Activated T-cell treated with anti-CD3 and anti-CD28 coated beads, Interleukin-2, amount 50 U/mL, for 24 hours (primary cell): Measurements from ENCODE around the gene CSRP1.
"Not testable (repeated sequence)": the region's sequence is repeated elsewhere in the genome, so short reads cannot be mapped to it uniquely, and the experiment has no call there.

Source experiments
- DNase-seq: peaks from one replicate; pipeline ENCODE4 v3.0.0-alpha.2; 2020
- H3K27ac Mint-ChIP-seq: 2 replicates; pipeline ENCODE4 v1.8.0; 2020; ENCODE audit warnings: mild to moderate bottlenecking, mixed read lengths
- H3K27me3 Mint-ChIP-seq: 2 replicates; pipeline ENCODE4 v1.8.0; 2020; ENCODE audit warnings: mixed read lengths
- H3K36me3 Mint-ChIP-seq: 2 replicates; pipeline ENCODE4 v1.8.0; 2020; ENCODE audit warnings: low read depth, mixed read lengths
- H3K4me1 Mint-ChIP-seq: 2 replicates; pipeline ENCODE4 v1.8.0; 2020; ENCODE audit warnings: low read depth, mixed read lengths
- H3K4me3 Mint-ChIP-seq: 2 replicates; pipeline ENCODE4 v1.8.0; 2020; ENCODE audit warnings: mild to moderate bottlenecking, moderate library complexity, mixed read lengths
- H3K9me3 Mint-ChIP-seq: 2 replicates; pipeline ENCODE4 v1.8.0; 2020; ENCODE audit warnings: mixed read lengths

CSRP1 gene

DNA sequence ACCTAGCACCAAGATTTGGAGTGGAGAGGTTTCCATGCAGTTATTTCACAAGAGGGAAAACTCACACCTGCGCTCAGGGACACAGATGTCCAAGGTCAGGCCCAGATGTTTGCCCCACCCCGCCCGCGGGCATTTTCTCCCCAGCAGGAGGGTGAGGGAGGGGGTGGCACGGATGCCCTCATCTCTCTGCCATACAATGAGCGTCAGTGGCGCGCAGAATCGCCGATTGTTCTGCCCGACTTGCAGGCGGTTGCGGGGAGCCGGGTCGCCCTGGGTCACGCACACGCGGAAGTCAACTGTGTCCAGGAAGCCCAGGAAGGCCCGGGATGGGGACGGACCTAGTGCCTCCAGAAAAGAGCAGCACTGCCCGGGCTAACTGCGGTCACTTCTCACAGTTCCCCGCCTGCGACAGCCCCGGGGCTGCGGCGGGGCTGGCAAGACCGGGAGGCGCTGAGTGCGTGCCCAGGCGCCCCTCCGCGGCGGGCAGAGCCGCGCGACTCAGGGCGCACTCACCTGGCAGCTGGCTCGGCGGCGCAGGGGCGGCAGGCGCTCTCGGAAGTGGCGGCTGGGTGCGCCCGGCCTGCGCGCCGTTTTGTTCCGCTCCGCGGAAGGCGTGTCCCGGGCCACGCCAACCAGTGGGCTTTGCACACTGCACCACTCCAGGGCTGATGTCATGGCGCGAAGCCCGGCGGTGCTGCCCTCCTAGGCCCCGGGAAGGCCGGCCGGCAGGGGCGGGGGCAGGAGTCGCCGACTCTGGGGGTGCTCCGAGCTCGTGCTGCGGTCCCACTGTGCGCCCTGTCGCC, at the start of gene CSRP1:
CSRP1 (minus strand) TSS at position 567 of the 803 bp plus-strand sequence. CDS start 10,820 bp downstream, outside the sequence.
- no peaks in the 10 kb centered on the region for H3K27me3 Mint-ChIP-seq
- no peaks in the 10 kb centered on the region for H3K9me3 Mint-ChIP-seq
- peaks cover 21% of the 10 kb centered on the region for H3K36me3 Mint-ChIP-seq
- peaks cover 41% of the 10 kb centered on the region for H3K4me1 Mint-ChIP-seq
- H3K4me3 Mint-ChIP-seq: peak within 1 kb of the TSS; percentile 91
- peak within 1 kb of the TSS; percentile 94 for H3K27ac Mint-ChIP-seq
- DNase-seq: peak; percentile 91

DNA sequence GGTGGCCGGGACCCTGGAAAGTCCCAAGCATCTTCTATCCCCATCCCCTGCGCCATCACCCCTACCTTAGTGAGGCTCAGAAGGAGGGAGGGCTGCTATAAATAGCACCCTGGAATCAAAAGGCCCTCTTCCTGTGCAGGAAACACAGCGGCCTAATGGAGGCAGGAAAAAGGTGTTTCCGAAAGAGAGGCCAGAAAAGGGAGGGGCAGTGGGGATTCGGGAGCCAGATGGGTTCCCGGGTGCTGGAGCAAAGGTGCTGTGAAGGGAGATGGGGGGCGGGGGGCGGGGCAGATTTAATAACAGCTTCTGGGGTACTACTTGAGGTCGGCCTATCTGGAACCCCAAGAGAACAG, 48.6 kb upstream of the CSRP1 start:
- no peaks in the 10 kb centered on the region for H3K36me3 Mint-ChIP-seq
- DNase-seq: no peak
- no peaks in the 10 kb centered on the region for H3K27me3 Mint-ChIP-seq
- H3K4me1 Mint-ChIP-seq: peaks cover 3% of the 10 kb centered on the region
- no peak overlapping the region for H3K4me3 Mint-ChIP-seq
- no peaks in the 10 kb centered on the region for H3K9me3 Mint-ChIP-seq
- H3K27ac Mint-ChIP-seq: no peak overlapping the region

DNA sequence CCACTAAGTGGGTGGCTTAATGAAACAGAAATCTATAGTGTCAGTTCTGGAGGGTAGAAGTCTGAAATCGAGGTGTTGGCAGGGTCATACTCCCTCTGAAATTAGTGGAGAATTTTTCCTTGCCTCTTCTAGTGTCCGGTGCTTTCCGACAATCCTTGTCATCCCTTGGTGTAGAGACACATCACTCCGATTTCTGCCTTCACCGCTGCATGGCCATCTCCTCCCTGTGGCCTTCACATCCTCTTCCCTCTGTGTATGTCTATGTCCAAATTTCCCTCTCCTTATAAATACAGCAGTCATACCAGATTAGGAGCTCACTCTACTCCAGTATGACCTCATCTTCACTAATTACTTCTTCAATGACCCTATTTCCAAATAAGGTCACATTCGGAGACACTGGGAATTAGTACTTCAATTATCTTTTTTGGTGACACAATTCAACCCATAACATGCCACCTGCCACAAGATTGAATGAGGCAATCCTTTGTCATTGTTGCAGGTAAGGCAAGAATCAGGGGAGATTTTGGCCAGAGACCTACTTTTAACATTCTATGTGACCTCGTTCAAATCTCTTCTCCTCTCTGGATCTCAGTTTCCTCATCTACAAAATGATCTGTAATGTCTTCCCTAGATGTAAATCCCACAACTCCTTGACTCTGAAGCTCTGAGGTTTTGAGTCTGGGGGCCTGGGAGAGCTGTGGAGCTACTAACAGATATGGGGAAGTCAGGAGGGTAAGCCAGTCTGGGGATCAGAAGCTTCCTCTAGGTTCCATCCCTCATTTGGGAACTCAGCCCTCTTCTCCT, 48.1 kb upstream of the CSRP1 start:
- no peaks in the 10 kb centered on the region for H3K36me3 Mint-ChIP-seq
- H3K27ac Mint-ChIP-seq: no peak overlapping the region
- no peaks in the 10 kb centered on the region for H3K27me3 Mint-ChIP-seq
- no peak overlapping the region for H3K4me3 Mint-ChIP-seq
- H3K9me3 Mint-ChIP-seq: no peaks in the 10 kb centered on the region
- no peak for DNase-seq
- H3K4me1 Mint-ChIP-seq: peaks cover 3% of the 10 kb centered on the region

DNA sequence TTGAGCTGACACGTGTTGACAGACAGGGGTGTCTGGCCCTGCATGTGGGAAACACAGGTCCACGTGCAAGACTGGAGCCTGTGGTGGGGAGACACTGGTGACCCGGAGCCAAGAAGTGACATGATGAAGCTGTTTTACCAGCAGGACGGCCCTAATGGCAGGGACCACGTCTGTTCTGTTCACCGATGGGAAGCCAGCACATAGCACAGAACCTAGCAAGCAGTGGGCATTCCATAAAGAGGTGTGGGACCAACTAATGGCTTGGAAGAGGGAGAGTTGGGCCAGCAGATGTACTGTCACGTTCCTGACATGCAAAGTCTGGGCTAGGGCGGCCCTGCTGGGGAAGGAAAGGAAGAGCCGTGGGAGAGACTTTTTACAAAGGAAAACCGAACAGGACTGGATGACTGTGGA, 47.3 kb upstream of the CSRP1 start:
- DNase-seq: no peak
- H3K4me1 Mint-ChIP-seq: no peaks in the 10 kb centered on the region
- no peak overlapping the region for H3K27ac Mint-ChIP-seq
- no peaks in the 10 kb centered on the region for H3K27me3 Mint-ChIP-seq
- no peak overlapping the region for H3K4me3 Mint-ChIP-seq
- H3K36me3 Mint-ChIP-seq: no peaks in the 10 kb centered on the region
- no peaks in the 10 kb centered on the region for H3K9me3 Mint-ChIP-seq

DNA sequence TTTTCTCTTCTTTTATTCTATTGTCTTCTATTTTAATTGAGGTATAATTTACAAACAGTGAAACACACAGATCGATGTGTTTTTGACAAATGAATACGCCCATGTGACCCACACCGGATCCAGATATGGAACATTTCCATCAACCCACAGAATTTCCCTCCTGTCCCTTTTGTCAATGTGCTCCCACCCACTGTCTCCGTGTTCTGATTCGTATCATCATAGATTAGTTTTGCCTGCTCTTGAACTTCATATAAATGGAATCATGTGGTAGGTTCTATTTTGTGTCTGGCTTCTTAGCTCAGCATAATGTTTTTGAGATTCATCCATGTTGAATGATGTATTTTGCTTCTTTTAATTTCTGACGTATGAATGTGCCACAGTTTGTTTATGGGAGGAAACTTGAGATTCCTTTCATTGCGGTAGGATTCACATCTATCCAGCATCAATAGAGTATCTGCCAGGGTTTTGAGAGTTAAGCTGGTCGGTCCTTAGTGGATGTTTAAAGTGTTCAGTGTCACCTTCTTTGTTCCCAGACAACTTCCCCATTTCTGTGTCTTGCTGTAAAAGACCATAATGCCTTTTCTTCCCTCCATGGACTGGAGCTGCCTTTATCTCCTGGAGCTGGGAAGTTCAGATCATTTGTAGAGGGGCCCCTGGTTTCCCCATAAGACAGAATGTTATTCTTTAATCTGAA, 46.7 kb upstream of the CSRP1 start:
- no peak for DNase-seq
- Mint-ChIP-seq H3K27ac (no peak overlapping the region), H3K27me3 (no peaks in the 10 kb centered on the region), H3K36me3 (no peaks in the 10 kb centered on the region), H3K4me3 (no peak overlapping the region), H3K9me3 (no peaks in the 10 kb centered on the region), H3K4me1 (no peaks in the 10 kb centered on the region)

DNA sequence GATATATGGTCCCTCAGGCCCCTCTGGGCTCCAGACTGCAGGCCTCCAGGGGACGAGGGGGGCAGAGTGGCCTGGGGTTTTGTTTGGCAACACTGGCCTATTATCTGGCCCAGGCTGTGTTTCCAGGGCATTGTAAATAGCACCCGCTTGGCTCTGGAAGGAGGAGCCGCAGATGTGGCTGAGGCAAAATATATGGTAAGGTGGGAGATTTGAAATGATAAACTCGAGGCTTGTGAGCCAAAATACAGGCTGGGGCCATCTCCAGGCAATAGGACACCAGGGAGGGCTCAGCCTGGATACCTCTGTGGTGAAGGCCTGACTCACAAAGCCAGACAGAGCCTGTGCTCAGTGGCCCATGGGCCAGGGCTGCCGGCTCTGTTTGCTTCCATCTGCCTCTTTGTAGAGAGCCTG, 46.0 kb upstream of the CSRP1 start:
- no peaks in the 10 kb centered on the region for H3K4me1 Mint-ChIP-seq
- no peak for DNase-seq
- H3K9me3 Mint-ChIP-seq: no peaks in the 10 kb centered on the region
- no peak overlapping the region for H3K4me3 Mint-ChIP-seq
- no peak overlapping the region for H3K27ac Mint-ChIP-seq
- no peaks in the 10 kb centered on the region for H3K27me3 Mint-ChIP-seq
- H3K36me3 Mint-ChIP-seq: no peaks in the 10 kb centered on the region

DNA sequence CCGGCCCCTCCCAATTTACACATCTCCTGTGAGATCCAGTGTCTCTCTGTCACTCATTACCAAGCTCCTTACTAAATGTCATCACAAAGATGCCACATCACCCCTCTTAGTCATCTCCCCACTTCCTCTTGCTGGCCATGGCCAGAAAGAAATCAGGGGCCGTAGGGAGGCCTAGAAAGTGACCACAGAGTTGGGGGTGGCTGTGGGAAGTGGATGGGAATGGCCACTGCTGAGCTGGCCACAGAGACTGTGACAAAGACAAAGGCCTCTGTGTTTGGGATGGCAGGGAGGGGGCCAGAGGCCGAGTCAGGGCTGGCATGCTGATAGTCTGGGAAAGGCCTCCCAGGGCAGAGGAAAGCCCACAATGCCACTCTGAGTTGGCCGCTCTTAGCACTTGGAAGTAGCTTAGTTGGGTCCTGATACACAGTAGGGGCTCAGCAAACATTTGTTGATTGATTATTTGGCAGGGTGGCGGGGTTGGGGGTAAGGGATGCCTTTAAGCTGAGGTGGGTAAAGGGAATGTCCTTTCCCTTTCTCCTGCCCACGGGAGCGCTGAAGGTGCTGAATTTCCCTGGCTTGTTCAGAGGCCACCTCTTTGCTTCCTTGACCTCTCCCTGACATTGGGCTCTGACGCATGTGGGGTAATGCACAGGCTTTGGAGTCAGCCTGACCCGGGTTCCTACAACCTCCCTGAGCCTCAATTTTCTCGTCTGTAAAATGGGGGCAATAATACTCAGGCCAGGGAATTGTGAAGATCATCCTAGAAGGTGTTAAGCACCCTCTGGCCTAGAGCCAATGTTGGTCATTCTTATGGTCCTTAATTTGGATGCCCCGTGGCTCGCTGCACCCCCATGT, 45.2 kb upstream of the CSRP1 start:
- Mint-ChIP-seq H3K4me3 (no peak overlapping the region), H3K27me3 (no peaks in the 10 kb centered on the region), H3K36me3 (no peaks in the 10 kb centered on the region), H3K9me3 (no peaks in the 10 kb centered on the region), H3K27ac (no peak overlapping the region), H3K4me1 (no peaks in the 10 kb centered on the region)
- DNase-seq: no peak

DNA sequence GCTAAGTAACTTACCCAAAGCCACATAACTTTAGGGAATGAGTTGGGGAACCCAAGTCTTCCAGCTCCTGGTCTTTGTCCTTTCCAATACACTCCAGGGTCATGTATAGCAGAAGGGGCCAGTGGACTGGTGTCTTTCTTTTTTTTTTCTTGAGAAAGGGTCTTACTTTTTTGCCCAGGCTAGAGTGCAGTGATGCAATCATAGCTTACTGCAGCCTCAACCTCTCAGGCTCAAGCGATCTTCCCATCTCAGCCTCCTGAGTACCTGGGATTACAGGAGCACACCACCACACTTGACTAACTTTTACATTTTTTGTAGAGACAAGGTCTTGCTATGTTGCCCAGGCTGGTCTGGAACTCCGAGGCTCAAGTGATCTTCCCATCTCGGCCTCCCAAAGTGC, 44.2 kb upstream of the CSRP1 start:
- Mint-ChIP-seq H3K4me3 (no peak overlapping the region), H3K36me3 (no peaks in the 10 kb centered on the region), H3K27me3 (no peaks in the 10 kb centered on the region), H3K9me3 (no peaks in the 10 kb centered on the region), H3K27ac (no peak overlapping the region), H3K4me1 (no peaks in the 10 kb centered on the region)
- no peak for DNase-seq

DNA sequence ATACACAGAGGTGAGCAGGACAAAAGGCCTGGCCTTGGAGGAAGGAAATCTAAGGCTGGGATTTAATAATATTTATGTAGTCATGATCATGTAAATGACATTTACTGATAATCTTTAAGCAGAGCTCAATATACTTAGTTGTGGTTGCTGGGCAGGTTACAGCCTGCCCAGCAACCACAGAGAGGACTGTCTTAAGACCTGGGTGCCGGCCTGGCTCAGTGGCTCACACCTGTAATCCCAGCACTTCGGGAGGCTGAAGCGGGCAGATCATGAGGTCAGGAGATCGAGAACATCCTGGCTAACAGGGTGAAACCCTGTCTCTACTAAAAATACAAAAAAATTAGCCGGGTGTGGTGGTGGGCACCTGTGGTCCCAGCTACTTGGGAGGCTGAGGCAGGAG, 42.6 kb upstream of the CSRP1 start:
- H3K9me3 Mint-ChIP-seq, DNase-seq, H3K4me1 Mint-ChIP-seq, H3K4me3 Mint-ChIP-seq, H3K27ac Mint-ChIP-seq, H3K27me3 Mint-ChIP-seq, H3K36me3 Mint-ChIP-seq: not testable (repeated sequence)

DNA sequence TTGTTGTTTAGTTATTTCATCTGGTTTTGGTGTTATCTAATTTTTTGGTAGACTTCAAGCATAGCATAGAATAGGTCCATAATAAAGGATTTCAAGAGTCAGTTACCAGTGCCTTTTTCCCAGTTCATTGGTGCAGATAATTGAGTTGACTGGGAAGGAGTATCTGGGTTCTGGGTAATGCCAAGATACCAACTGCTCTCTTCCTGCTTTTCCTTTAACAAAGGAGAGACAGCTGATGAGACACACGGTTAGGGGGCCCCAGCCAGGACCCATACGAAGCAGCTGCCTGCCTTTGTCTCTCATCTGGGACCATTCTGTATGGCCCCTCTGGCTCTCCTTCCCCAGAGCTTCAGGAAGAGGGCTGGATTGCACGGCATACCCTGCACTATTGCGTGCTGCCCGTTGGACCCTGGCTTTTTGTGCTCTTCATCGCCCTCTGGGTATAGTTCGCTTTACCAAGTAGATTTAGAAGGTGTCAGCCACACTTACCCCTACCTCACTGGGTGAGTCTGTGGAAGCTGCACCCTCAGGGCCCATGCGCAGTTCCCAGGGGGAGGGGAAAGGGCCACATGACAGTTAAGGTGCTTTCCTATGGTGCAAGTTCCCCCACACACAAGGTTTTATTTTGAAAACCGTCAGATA, 39.0 kb upstream of the CSRP1 start:
- peaks cover 14% of the 10 kb centered on the region for H3K27me3 Mint-ChIP-seq
- H3K27ac Mint-ChIP-seq: no peak overlapping the region
- DNase-seq: no peak
- no peak overlapping the region for H3K4me3 Mint-ChIP-seq
- no peaks in the 10 kb centered on the region for H3K36me3 Mint-ChIP-seq
- no peaks in the 10 kb centered on the region for H3K4me1 Mint-ChIP-seq
- no peaks in the 10 kb centered on the region for H3K9me3 Mint-ChIP-seq

DNA sequence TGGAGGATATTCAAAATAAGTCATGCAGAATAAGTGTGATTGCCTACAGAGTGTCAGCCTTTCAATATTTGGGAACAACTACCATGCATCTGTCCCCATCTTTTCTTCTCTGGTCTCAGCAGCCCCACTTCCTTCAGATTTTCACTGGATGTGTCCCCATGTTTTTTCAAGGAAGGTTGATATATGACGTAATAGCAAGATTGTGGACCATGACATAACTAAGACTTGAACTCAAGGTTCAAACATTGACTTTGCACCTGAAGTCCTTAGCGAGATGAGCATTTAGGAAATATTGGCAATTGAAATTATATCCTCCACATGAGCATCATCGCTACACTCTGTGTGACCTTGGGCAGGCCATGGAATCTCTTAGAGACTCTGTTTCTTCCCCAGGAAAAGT, 37.8 kb upstream of the CSRP1 start:
- H3K4me1 Mint-ChIP-seq: peaks cover 7% of the 10 kb centered on the region
- peaks cover 27% of the 10 kb centered on the region for H3K27me3 Mint-ChIP-seq
- no peaks in the 10 kb centered on the region for H3K9me3 Mint-ChIP-seq
- H3K36me3 Mint-ChIP-seq: no peaks in the 10 kb centered on the region
- no peak overlapping the region for H3K27ac Mint-ChIP-seq
- H3K4me3 Mint-ChIP-seq: no peak overlapping the region
- no peak for DNase-seq

DNA sequence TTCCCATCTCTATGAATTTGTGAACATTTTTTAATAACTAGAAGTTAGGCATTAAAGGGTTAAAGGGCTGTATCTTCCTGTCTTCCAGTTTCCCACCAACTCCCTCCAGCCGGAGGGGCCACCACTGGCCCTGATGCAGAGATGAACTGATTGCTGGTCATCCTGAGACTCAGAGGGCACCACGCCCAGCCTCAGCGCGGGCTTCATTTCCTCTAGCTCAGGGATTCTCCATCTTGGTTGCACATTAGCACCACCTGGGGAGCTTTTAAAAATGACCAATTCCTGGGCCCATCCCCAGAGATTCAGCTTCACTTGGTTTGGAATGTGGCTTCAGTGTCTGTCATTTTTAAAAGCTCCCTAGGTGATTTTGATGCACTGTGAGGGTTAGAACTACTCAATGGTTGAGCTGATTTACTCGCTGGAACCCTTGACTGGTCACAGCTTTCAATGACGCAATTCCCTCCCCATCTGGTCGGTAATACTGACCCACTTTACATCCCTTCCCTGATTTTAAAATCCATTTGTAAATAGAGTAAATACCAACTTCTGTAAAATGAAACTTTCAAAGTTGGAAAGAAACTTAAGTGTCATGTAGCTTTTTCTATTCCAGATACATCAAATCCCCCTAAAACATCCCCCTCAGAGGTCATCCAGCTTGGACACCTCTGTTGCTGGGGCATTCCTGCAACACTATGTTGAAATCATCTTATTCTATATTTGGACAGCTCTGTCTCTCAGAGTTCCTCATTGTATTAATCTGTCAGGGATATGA, 37.1 kb upstream of the CSRP1 start:
- H3K27me3 Mint-ChIP-seq: peaks cover 33% of the 10 kb centered on the region
- no peak overlapping the region for H3K4me3 Mint-ChIP-seq
- no peak for DNase-seq
- H3K9me3 Mint-ChIP-seq: no peaks in the 10 kb centered on the region
- no peak overlapping the region for H3K27ac Mint-ChIP-seq
- no peaks in the 10 kb centered on the region for H3K36me3 Mint-ChIP-seq
- peaks cover 12% of the 10 kb centered on the region for H3K4me1 Mint-ChIP-seq

DNA sequence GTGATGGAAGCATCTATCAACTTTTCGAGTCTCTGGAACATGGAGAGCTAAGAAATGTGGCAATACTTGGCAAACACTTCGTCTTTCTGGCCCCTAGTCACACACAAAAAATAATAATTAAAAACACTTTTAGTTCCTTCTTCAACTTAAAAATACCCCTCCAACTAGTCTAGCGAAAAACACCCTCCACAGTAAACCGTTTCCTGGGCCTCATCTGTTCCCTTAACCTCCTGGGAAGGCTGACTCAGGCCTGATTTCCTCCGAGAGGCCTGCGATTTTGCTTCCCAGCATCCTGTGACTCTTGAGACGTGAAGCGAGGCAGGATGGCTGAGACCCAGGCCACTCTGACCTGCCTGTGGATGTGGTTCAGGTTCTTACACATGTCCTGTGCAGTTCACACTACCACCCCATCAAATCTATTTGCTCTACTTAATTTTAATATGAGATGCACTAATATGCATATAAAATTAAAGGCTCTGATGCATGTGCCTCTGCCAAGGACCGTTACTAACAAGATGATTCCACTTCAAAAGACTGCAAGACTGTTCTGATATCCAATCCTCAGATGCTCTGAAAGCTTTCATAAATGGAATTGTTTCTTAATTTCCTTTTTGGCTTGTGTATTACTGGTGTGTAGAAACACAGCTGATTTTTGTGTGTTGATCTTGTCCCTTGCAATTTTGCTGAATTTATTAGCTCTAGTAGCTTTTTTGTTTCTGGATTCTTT, 35.5 kb upstream of the CSRP1 start:
- no peak for DNase-seq
- no peaks in the 10 kb centered on the region for H3K36me3 Mint-ChIP-seq
- peaks cover 46% of the 10 kb centered on the region for H3K27me3 Mint-ChIP-seq

More for the DNA sequence above, 35.5 kb upstream of the CSRP1 start:
- peaks cover 18% of the 10 kb centered on the region for H3K4me1 Mint-ChIP-seq
- no peak overlapping the region for H3K27ac Mint-ChIP-seq
- no peaks in the 10 kb centered on the region for H3K9me3 Mint-ChIP-seq
- no peak overlapping the region for H3K4me3 Mint-ChIP-seq
